Brain microvascular endothelial cell (primary cell): Measurements from ENCODE around the gene GNA12.

ENCODE experiments used
- DNase-seq: peaks from one replicate; pipeline ENCODE4 v3.0.0-alpha.2; 2020
- H3K27ac ChIP-seq: fragments of 250-450 bp; sonication (Bioruptor Pico); 2 replicates; pipeline ENCODE4 v1.5.1; 2020; ENCODE audit warnings: mild to moderate bottlenecking, moderate library complexity
- H3K27me3 ChIP-seq: fragments of 250-450 bp; sonication (Bioruptor Pico); replicated peaks from 2 replicates; pipeline ENCODE4 v1.5.1; 2020; ENCODE audit warnings: mild to moderate bottlenecking
- H3K36me3 ChIP-seq: fragments of 250-450 bp; sonication (Bioruptor Pico); replicated peaks from 2 replicates; pipeline ENCODE4 v1.5.1; 2020; ENCODE audit warnings: mild to moderate bottlenecking
- H3K4me3 ChIP-seq: 2 replicates; pipeline ENCODE4 v1.5.1; 2011; ENCODE audit warnings: low read depth, mild to moderate bottlenecking, control low read depth, low read length, moderate library complexity
- in situ Hi-C: cut with HindIII; loops from 2 replicates; pipeline ENCODE4 v1.10.0; 2017; ENCODE audit warnings: low sequenced_read_pairs, low pct_ligation_motif_present
- TF ChIP-seq, protein P1 (sequence below): IDR thresholded peaks from 2 replicates; pipeline ENCODE4 v1.5.1; 2011; ENCODE audit warnings: low read depth, mild to moderate bottlenecking, moderate library complexity, low read length, control low read depth, inconsistent platforms; ENCODE audit errors: missing control alignments

The GNA12 gene

DNA sequence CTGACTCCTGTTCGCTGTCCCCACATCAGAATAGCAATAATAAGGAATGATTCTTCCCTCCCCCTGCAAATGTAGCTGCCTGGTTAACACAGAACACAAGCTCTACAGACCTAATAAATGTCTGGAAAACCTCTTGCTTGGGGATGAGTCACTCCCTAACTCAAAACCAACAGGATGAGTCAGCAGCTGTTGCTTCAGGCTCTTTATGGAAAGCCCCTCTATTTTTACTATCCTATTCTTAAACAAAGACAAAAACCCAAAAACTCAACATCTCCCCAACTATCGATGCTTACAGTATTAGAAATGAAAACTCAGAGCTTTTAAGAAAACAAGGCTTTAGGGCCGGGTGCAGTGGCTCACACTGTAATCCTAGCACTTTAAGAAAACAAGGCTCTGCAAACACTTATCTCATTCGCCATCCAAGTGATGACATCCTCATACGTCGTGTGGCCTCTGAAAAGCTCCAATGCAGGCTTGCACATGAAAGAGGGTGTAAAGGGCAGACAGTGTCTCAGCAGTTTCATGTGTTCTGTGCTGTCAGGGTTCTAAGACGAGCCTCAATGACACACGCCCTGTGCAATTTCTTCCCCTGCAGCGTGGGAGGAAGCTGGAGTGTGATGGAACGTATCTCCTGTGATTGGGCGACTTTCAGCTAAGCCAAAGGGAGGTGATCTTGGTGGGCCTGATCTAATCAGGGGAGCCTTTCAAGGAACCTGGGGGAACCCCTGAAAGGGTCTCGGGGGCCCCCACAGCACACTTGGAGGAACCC is 86.0 kb downstream of the GNA12 start:
- TF ChIP-seq, protein P1, sequence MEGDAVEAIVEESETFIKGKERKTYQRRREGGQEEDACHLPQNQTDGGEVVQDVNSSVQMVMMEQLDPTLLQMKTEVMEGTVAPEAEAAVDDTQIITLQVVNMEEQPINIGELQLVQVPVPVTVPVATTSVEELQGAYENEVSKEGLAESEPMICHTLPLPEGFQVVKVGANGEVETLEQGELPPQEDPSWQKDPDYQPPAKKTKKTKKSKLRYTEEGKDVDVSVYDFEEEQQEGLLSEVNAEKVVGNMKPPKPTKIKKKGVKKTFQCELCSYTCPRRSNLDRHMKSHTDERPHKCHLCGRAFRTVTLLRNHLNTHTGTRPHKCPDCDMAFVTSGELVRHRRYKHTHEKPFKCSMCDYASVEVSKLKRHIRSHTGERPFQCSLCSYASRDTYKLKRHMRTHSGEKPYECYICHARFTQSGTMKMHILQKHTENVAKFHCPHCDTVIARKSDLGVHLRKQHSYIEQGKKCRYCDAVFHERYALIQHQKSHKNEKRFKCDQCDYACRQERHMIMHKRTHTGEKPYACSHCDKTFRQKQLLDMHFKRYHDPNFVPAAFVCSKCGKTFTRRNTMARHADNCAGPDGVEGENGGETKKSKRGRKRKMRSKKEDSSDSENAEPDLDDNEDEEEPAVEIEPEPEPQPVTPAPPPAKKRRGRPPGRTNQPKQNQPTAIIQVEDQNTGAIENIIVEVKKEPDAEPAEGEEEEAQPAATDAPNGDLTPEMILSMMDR = no peak
- peak; percentile 98 for DNase-seq

DNA sequence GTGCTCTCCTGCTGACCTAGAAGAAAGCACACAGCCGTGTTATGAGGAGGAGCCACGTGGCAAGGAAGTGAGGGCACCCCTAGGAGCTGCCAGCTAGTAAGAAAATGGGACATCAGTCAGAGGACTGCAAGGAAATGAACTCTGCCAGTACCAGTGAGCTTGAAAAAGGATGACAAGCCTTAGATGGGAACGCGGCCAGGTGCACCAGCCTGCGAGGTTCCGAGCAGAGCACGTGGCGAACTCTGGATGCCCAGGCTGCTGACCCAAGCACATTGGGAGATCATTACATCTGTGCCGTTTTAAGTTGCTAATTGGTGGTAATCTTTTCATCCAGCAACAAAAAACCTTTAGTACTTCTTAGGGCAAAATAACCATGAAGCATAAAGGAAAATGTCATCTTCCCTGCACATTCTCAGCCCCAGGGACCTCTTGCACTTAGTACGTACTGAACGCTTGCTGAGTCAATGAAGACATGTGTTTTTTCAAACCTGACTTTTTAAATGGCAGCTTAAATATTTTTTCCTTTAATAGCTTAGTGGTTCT is 86.7 kb downstream of the GNA12 start:
- H3K27ac ChIP-seq = peak overlapping the region; percentile 97
- H3K4me3 ChIP-seq = peak overlapping the region; percentile 12
- no peaks in the 10 kb centered on the region for H3K36me3 ChIP-seq
- no peak for DNase-seq
- TF ChIP-seq, protein P1 = no peak
- no peaks in the 10 kb centered on the region for H3K27me3 ChIP-seq
- in situ Hi-C loops = no loop called here

More for the DNA sequence above, 86.0 kb downstream of the GNA12 start:
- in situ Hi-C loops = no loop called here
- Histone ChIP-seq H3K27me3 (no peaks in the 10 kb centered on the region), H3K4me3 (peak overlapping the region; percentile 12), H3K27ac (peak overlapping the region; percentile 97), H3K36me3 (no peaks in the 10 kb centered on the region)

DNA sequence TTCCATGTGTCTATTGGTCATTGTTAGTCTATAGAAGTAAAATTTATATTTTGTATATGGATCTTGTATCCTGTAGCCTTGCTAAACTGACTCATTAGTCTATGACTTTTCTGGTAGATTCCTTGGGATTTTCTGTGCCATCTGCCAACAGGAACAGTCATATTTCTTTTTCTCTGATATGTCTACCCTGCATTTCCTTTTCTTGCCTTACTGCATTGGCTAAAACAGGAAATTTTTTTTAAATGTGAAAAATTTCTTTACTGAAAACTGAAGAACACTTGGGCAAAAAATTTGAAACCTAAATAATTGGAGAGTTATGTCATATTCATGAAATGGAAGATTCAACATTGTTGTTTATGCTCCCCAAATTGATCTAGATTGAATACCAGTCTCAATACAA is 88.6 kb downstream of the GNA12 start:
- no peaks in the 10 kb centered on the region for H3K36me3 ChIP-seq
- no peaks in the 10 kb centered on the region for H3K27me3 ChIP-seq
- H3K4me3 ChIP-seq = no peak overlapping the region
- H3K27ac ChIP-seq = no peak overlapping the region
- in situ Hi-C loops = no loop called here
- TF ChIP-seq, protein P1 = no peak
- DNase-seq = no peak

DNA sequence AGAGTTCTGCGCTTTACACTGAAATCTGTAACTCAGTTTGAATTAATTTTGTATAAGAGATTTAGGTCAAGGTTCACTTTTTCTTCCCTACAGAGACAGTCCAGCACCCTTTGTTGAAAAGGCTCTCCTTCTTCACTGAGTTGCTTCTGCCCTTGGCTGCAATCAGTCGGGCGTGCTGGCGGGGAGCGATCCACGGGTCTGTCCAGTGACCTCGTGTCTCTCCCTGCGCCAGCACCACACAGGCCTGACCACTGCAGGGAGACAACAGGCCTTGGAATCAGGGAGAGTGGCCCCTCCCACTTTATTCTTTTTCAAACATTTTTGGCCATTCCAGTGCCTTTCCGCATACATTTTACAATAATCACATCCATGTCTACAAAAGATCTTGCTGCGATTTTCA is 89.2 kb downstream of the GNA12 start:
- Histone ChIP-seq H3K4me3 (no peak overlapping the region), H3K27ac (no peak overlapping the region), H3K27me3 (no peaks in the 10 kb centered on the region), H3K36me3 (no peaks in the 10 kb centered on the region)
- no peak for DNase-seq
- TF ChIP-seq, protein P1 = no peak
- in situ Hi-C loops = no loop called here

DNA sequence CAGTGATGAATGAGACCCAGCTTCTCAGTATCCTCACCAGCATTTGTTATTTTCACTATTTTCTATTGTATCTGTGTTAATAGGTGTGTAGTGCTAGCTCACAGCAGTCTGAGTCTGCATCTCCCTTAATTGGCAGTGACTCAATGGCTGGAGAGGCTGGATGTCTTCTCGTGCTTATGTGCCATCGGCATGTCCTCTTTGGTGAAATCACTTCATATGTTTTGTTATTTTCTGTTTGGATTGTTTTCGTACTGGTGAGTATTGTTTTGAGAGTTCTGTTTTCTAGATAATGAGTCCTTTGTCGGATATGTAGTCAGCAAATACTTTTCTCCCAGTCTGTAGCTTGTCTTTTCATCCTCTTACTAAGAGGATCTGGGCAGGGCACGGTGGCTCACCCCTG is 90.0 kb downstream of the GNA12 start:
- peak; percentile 30 for DNase-seq
- in situ Hi-C loops = no loop called here
- TF ChIP-seq, protein P1 = no peak
- H3K27ac ChIP-seq = no peak overlapping the region
- H3K27me3 ChIP-seq = no peaks in the 10 kb centered on the region
- H3K4me3 ChIP-seq = no peak overlapping the region
- H3K36me3 ChIP-seq = no peaks in the 10 kb centered on the region
